Measurements from ENCODE around the gene MSANTD2.
A peak's percentile ranks its signal among the peaks of the same experiment; 100 is the strongest.

Gene MSANTD2

GRCh38 chr11:124751741-124752470 lies 48.3 kb downstream of the MSANTD2 start, which contains the start of gene VSIG2:
Gene VSIG2 (minus strand): TSS chr11:124752255. CDS start chr11:124752137, 118 bp downstream.
- DNase-seq, result no peak

DNA sequence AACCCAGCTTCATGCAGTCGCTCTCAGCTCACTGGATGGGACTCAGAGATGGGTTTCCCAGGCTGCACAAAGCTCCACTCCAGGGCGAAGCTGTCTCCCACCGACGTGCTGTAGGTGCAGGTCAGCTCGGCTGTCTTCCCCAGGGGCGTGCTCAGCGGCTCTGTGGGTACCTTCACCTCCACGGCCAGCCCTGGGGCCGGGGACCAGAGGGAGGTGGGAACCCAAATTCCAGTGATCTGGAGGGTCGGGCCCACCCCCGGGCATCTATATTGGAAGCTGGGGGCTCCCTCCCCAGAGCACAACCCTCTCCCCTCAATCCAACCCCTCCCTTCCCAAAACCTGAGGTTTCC lies 48.8 kb downstream of the MSANTD2 start:
- DNase-seq, result no peak

DNA sequence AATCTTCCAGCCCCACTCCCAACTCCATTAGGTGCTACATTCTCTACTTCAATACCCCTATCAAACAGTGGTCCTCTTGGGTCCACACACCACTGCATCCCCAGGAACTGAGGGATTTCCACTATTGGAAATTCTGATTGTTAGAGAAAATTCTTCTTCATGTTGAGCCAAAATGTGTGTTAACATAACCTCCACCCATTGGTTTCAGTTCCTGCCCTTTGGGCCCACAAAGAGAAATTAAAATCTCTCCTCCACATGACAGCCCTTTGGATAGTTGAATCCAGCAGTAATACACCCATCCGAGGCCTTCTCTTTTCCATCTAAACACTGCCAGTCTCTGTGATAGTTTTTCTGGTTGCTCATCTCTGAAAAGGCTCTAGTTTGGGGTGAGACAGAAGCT lies 50.3 kb downstream of the MSANTD2 start:
- DNase-seq, result no peak

DNA sequence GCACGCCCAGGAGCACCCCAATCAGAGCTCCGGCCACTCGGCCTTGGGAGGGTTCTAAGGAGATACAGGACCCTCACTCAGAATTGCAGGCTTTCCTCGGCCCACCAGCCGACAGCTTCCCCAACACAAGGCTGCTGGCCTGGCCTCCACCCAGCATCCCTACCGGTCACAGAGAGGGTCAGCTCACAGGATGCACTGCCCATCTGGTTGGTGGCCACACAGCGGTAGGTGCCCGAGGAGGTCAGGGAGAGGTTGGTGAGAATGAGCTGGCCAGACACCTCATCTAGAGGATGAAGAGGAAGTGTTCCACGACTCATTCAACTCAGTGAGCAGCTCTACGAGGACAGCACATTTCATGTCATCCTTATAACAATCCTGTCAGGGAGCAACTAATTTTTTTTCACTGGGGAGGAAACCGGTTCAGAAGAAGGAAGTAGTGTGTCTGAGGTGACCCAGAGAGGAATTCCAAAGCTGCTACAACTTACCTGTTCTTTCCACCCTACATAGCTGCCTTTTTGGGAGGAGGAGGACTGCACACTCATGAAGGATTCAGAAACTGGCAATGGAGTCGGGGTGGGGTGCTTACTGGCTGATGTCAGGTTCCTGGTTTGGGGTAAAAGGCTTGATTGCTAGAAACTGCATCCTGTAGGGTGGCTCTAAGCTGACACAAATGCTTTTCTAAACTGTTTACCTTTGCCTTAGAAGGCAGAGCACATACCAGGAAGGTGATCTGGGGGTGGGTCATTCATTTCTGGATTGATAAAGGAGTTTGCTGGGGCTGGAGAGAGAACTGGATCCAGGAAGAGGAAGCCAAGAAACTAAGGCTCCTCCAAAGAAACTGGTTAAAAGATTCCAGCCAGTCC lies 51.5 kb downstream of the MSANTD2 start:
- DNase-seq, result no peak

DNA sequence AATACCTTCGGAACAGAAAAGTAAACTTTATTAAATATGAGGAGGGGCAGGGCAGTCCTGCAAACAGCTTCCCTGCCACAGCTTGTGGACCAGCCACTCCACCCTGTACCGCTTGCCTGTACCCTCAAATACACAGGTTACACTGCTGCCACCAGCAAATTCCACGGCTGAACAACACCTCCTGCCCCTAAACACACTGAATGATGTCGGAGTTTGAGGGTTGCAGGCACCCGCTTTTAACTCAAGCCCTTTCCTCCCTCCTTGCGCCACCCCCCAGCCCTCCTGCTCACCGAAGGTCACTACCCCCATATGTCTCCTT lies 52.1 kb downstream of the MSANTD2 start:
- DNase-seq, result no peak

DNA sequence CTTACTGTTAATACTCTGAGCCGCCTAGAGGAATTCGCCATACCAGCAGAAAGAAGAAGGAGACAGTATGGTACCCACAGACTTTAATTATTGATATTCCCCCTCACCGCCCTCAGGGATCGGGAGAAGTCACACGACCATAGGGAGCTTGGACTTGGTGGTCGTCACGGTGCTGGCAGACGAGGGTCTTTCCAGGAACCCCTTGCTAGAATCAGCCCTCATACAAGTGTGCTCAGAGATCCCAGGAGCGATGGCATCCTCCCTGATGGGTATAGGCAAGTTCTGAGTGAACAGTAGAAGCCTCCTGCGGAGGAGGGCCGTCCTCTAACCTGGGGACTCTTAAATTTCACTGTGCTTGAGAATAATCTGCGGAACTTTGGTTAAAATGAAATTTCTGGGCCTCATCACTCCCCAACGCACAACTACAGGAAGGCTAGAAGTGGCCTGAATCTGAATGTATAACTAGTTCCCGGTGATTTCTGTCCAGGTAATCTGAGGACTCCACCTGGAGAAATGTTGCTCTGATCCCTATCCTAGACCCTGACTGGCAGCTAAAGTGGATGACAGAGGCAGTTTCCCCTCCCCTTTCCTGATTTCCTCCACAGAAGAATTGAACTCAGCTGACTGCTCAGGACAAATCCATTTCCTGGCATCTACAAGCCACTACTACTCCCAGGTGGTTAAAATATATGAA lies 52.7 kb downstream of the MSANTD2 start:
- DNase-seq, result no peak

GRCh38 chr11:124746621-124747243 lies 53.5 kb downstream of the MSANTD2 start:
- peak; percentile 88 for DNase-seq

GRCh38 chr11:124745835-124746620 lies 54.2 kb downstream of the MSANTD2 start:
- DNase-seq, result peak; percentile 66

DNA sequence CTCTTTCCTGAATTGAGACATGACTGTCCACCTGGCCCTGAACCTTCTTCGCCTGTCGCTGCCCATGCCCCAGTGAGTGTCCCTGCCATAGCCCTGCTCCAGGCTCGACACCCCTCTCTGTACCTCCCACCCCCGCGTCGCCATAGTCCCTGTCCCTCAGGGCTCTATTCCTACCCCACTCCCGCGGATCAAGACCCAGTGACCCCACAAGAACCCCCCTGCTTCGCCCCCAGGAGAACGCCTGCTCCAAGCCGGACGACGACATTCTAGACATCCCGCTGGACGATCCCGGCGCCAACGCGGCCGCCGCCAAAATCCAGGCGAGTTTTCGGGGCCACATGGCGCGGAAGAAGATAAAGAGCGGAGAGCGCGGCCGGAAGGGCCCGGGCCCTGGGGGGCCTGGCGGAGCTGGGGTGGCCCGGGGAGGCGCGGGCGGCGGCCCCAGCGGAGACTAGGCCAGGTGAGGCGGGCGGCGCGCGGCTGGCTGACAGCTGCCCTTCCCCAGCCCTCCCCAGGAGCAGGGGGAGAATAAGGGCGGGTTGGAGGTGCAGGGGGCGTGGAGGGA lies 54.9 kb downstream of the MSANTD2 start:
- DNase-seq, result no peak

- DNase-seq, result no peak
These were observed 57.2 kb downstream of the MSANTD2 start for GRCh38 chr11:124743050-124743449.

- DNase-seq, result no peak
These were observed 57.7 kb downstream of the MSANTD2 start for GRCh38 chr11:124742555-124742954.

GRCh38 chr11:124740277-124740882 lies 59.8 kb downstream of the MSANTD2 start:
- peak; percentile 78 for DNase-seq

DNA sequence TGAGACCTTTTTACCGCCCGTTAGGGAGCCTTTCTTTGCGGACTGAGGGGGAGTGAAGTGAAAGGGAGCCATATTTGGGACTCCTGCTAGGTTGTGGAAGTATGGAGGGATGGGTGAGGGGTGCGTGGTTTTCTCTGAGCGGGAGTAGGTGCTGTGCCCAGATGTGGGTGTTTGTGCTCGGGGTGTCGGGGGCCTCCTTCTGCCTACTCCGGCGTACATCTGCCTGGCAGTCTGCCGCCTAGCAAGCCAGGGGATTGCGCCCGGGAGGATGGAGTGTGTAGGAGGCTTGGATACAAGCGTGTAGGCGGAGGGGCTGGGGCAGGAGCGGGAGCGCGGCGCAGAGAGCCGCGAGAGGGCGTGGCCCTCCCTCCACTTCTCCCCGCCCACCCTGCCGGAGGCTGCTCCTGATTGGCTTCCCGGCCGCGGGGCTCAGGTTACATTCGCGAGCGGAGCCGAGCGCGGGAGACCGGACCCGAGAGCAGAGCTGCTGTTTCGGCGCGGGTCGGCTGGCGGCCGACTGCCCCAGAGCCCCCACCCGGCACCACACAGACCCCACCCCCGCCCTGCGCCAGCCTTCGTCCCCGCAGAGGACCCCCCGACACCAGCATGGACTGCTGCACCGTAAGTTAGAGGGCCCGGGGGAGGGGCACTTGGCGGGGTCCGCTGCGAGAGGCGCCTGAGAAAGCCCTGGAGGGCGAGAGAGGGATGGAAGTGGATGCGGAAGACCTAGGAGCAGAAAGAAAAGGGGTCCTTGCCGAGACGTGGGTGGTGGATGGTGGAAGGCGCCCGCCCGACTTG lies 60.5 kb downstream of the MSANTD2 start, which contains the start of gene NRGN:
Gene NRGN, plus strand, starts transcription at position 464 of the 798 bp plus-strand sequence. Its CDS starts 143 bp downstream, at position 607.
- peak; percentile 91 for DNase-seq

DNA sequence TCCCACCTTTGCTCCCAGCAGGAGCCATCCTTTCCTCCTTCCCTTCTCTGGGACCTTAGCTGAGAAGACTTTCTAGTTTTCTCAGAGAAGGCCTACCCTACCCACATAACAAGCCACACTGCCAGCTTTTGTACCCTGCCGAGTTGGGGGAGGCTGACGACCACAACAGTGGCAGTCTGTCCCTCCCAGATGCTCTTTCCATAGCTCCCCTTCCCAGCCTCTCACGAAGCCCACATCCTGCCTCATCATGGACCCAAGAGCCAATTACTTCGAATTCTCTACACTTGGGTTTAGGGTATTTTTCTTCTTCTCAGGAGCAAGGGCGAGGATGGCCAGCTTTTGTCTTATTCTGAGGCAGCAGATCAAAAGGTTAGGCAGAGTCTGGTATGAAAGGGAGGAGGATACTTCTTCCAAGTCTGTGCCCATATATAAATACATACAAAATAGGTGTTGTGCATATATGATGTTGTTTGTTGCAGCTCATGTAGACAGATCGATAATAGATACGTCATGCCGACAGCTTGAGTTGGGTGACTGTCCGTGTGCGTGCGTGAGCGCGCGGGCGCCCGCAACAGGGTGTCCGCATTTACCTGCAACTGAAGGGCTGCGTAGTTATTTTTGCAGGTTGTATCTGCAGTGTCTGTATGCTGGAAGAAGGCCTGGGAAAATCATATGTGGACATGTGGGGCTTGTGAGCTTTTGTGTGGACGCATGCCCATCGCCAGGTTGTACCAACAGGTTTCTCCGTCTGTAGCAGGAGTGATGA lies 61.3 kb downstream of the MSANTD2 start:
- DNase-seq, result no peak

- no peak for DNase-seq
These were observed 62.4 kb downstream of the MSANTD2 start for GRCh38 chr11:124737638-124738305.

DNA sequence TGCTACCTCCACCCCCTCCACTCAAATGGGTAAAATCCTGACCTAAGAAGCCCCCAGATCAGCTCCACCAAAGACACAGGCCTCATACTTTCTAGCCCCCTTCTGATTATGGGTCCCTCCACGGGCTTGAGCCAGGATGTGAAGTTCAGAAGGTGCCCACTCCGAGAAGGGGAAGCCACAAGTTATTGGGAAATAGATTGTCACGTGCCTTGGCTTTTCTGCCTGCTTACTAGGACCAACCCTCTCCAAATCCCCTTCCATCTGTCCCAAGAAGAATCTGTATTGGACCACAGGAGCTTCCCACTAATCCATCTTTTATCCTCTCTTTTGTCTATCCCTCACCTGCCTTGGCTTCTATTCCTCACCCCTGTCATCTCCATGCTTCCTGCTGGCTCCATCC lies 63.5 kb downstream of the MSANTD2 start:
- no peak for DNase-seq

DNA sequence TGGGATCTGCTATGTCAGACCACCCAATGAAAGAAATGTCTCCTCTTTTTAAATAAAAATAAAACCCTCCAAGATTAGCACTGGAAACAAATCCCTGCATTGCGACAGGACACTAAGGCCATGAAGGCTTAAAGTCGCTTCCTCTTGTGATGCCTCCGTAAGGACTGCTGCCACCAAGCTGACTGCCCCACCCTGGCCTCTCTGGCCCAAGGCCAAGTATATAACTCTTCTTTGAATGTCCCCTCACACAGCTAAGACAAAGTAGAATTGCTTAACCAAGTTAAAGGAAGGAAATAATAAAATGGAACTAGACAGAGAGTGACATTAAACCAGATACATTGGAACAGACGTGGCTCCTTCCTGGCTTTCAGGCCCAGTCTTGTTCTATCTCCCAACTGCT lies 68.0 kb downstream of the MSANTD2 start:
- no peak for DNase-seq

GRCh38 chr11:124729571-124729970 lies 70.6 kb downstream of the MSANTD2 start:
- no peak for DNase-seq

DNA sequence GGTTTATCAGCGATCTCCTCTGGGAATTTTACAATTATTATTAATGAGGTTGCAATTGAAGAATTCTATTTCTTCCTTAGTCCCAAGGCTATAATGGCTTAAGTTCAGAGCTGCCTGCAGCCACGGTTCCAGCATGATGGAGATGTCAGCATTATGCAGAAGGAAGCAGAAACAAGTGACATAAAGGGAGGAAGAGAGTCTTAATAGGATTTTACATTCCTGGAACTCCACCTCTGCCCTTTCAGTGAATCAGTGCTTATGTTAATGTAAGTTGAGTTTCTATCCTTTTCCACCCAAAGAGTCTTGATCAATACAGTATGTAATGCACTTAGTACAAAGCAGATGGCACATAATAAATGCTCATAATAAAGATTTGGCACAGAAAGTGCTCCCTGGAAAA lies 72.1 kb downstream of the MSANTD2 start:
- DNase-seq, result no peak

Data from stimulated activated CD8-positive, alpha-beta memory T cell treated with anti-CD3 and anti-CD28 coated beads, Interleukin-4, amount 100 ng/mL, for 48 hours (primary cell).